Islet precursor cell (in vitro differentiated cells): ENCODE data around the gene ATP2C1.
A peak's percentile ranks its signal among the peaks of the same experiment; 100 is the strongest.
"Not testable (repeated sequence)": the region's sequence is repeated elsewhere in the genome, so short reads cannot be mapped to it uniquely, and the experiment has no call there.

Source experiments
- DNase-seq: peaks from one replicate; pipeline ENCODE4 v3.0.0-alpha.2; 2018

Gene ATP2C1

GRCh38 chr3:130941793-130942192, 47.9 kb downstream of the ATP2C1 start:
- DNase-seq, result no peak

- DNase-seq, result peak; percentile 83
Measured at GRCh38 chr3:130946882-130947281, 53.0 kb downstream of the ATP2C1 start.

- no peak for DNase-seq
Measured at GRCh38 chr3:130948001-130948773, 54.3 kb downstream of the ATP2C1 start.

- no peak for DNase-seq
Measured at GRCh38 chr3:130948929-130949328, 55.0 kb downstream of the ATP2C1 start.

GRCh38 chr3:130950124-130950523, 56.2 kb downstream of the ATP2C1 start:
- no peak for DNase-seq

- no peak for DNase-seq
Measured at GRCh38 chr3:130950641-130951040, 56.8 kb downstream of the ATP2C1 start.

- DNase-seq, result no peak
Measured at GRCh38 chr3:130955481-130955880, 61.6 kb downstream of the ATP2C1 start.

GRCh38 chr3:130956281-130956680, 62.4 kb downstream of the ATP2C1 start:
- no peak for DNase-seq

GRCh38 chr3:130956721-130957120, 62.8 kb downstream of the ATP2C1 start:
- no peak for DNase-seq

GRCh38 chr3:130960139-130960795, 66.4 kb downstream of the ATP2C1 start:
- DNase-seq, result no peak

- no peak for DNase-seq
Measured at GRCh38 chr3:130961458-130961857, 67.6 kb downstream of the ATP2C1 start.

- DNase-seq, result no peak
Measured at GRCh38 chr3:130963444-130963843, 69.6 kb downstream of the ATP2C1 start.

GRCh38 chr3:130963878-130964277, 70.0 kb downstream of the ATP2C1 start:
- DNase-seq, result peak; percentile 70

GRCh38 chr3:130967281-130967680, 73.4 kb downstream of the ATP2C1 start:
- no peak for DNase-seq

- no peak for DNase-seq
Measured at GRCh38 chr3:130968221-130968620, 74.3 kb downstream of the ATP2C1 start.

GRCh38 chr3:130969621-130970020, 75.7 kb downstream of the ATP2C1 start:
- DNase-seq, result no peak

GRCh38 chr3:130971208-130971607, 77.3 kb downstream of the ATP2C1 start:
- no peak for DNase-seq

GRCh38 chr3:130972592-130972991, 78.7 kb downstream of the ATP2C1 start:
- not testable (repeated sequence) for DNase-seq

- no peak for DNase-seq
Measured at GRCh38 chr3:130973406-130973805, 79.5 kb downstream of the ATP2C1 start.

GRCh38 chr3:130974201-130974600, 80.3 kb downstream of the ATP2C1 start:
- DNase-seq, result no peak

GRCh38 chr3:130975251-130975650, 81.4 kb downstream of the ATP2C1 start:
- no peak for DNase-seq

GRCh38 chr3:130976706-130977105, 82.8 kb downstream of the ATP2C1 start:
- no peak for DNase-seq

- no peak for DNase-seq
Measured at GRCh38 chr3:130979117-130979516, 85.2 kb downstream of the ATP2C1 start.

- no peak for DNase-seq
Measured at GRCh38 chr3:130981469-130981868, 87.6 kb downstream of the ATP2C1 start.

- DNase-seq, result no peak
Measured at GRCh38 chr3:130990282-130990681, 96.4 kb downstream of the ATP2C1 start.
